Natural killer cell (primary cell): ENCODE measurements around the gene IL6R. TPM values are rescaled to one million over a fixed set of nuclear protein-coding genes. Genes with fewer than 3 reads are reported as not detected.

Experiments
- ATAC-seq, 3 donors: fragments of 150-1000 bp in 2 of 3; fragments of 200-7000 bp in 1 of 3; cut with Tn5 transposase; 1 replicate in 1 of 3; 2 replicates in 2 of 3; pipeline ENCODE4 v1.10.0; 2021; ENCODE audit warnings: mild to moderate bottlenecking in 2 of 3, moderate library complexity in 2 of 3
- DNase-seq, 2 donors: peaks; one replicate each; pipeline versions ENCODE4 v3.0.0 to v3.0.0-alpha.2; 2013 to 2021; ENCODE audit warnings: mixed read lengths in 1 of 2
- H3K27ac ChIP-seq: one replicate; pipeline ENCODE4 v1.5.1; 2013; ENCODE audit warnings: mild to moderate bottlenecking, low read length
- H3K27me3 ChIP-seq: one replicate; pipeline ENCODE4 v1.6.1; 2013; ENCODE audit warnings: low read length; ENCODE audit not compliant: control insufficient read depth, insufficient read depth
- H3K36me3 ChIP-seq: one replicate; pipeline ENCODE4 v1.6.1; 2013; ENCODE audit warnings: low read length; ENCODE audit not compliant: control insufficient read depth, insufficient read depth
- H3K4me1 ChIP-seq: one replicate; pipeline ENCODE4 v1.6.1; 2013; ENCODE audit warnings: low read length; ENCODE audit not compliant: control insufficient read depth, insufficient read depth
- H3K4me3 ChIP-seq: one replicate; pipeline ENCODE4 v1.5.1; 2013; ENCODE audit warnings: low read length
- H3K9me3 ChIP-seq: one replicate; pipeline ENCODE4 v1.6.1; 2013; ENCODE audit warnings: low read length; ENCODE audit not compliant: control insufficient read depth, insufficient read depth
- H3K27ac Mint-ChIP-seq, 2 donors: one replicate each; pipeline ENCODE4 v1.8.0; 2022; ENCODE audit warnings: mild to moderate bottlenecking in 2 of 2, mixed read lengths in 2 of 2, moderate library complexity in 1 of 2
- H3K27me3 Mint-ChIP-seq, 2 donors: one replicate each; pipeline ENCODE4 v1.8.0; 2022; ENCODE audit warnings: low read depth in 2 of 2, mixed read lengths in 2 of 2
- H3K36me3 Mint-ChIP-seq: one replicate; pipeline ENCODE4 v1.8.0; 2022; ENCODE audit warnings: mixed read lengths
- H3K4me1 Mint-ChIP-seq, 2 donors: one replicate each; pipeline ENCODE4 v1.8.0; 2022; ENCODE audit warnings: mixed read lengths in 2 of 2
- H3K4me3 Mint-ChIP-seq: one replicate; pipeline ENCODE4 v1.8.0; 2022; ENCODE audit warnings: mild to moderate bottlenecking, moderate library complexity, mixed read lengths
- H3K9me3 Mint-ChIP-seq, 2 donors: one replicate each; pipeline ENCODE4 v1.8.0; 2022; ENCODE audit warnings: mixed read lengths in 2 of 2
- WGBS: methylation state at CpG from one replicate; pipeline ENCODE4 v1.1.7; 2013; ENCODE audit warnings: missing lambda C conversion rate; ENCODE audit not compliant: insufficient coverage; 5-methylcytosine and 5-hydroxymethylcytosine counted together
- intact Hi-C: fragments of 100-400 bp; cut with micrococcal nuclease; formaldehyde crosslinking; loops from one replicate; pipeline ENCODE4 v1.14.2; 2022
- total RNA-seq, 4 donors: library from RNA; stranded (reverse); fragments of 120-200 nt in 1 of 4; gene quantifications; one replicate each; pipeline versions ENCODE4 v1.2.3 to v1.2.4, GENCODE V29; 2013 to 2022
- TF ChIP-seq, protein P1 (sequence below): fragments of 200-600 bp; IDR thresholded peaks from one replicate; pipeline ENCODE4 v1.8.0; 2022; ENCODE audit warnings: antibody characterized with exemption

IL6R gene
- total RNA-seq, 3 donors from 2014 or later (not counting 1 experiment from before 2014, with no cell fraction given) = 2.0 to 10.6 (median 3.8) TPM

DNA sequence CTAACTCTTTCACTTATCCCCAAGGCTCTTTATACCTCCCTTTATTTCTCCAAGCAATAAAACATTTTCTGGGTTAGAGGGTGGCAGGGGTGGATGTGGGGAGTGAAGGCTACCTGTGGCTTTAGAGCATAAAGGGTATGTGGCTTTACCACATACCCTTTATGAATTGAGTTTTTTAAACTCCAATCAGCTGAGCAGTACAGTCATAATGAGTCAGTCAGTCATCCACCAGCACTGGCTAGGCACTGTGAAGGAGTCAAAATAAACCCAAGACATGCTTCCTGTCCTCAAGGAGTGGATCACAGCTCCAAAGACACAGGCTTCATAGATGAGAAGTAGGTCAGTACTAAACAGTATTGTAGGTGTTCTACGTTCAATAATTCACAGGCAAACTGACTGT lies 94.3 kb downstream of the IL6R start:
- Histone ChIP-seq H3K27me3 (peaks cover 26% of the 10 kb centered on the region), H3K27ac (no peak overlapping the region), H3K9me3 (no peaks in the 10 kb centered on the region), H3K4me3 (no peak overlapping the region), H3K4me1 (peaks cover 19% of the 10 kb centered on the region), H3K36me3 (no peaks in the 10 kb centered on the region)
- H3K4me1 Mint-ChIP-seq = peaks cover 15 to 25% of the 10 kb centered on the region in 2 donors
- H3K27me3 Mint-ChIP-seq = peaks cover 31 to 38% of the 10 kb centered on the region in 2 donors
- no peak overlapping the region for H3K4me3 Mint-ChIP-seq
- ATAC-seq (no peak), DNase-seq (no peak)
- intact Hi-C loops = no loop called here
- H3K27ac Mint-ChIP-seq = no peak overlapping the region
- TF ChIP-seq, protein P1, sequence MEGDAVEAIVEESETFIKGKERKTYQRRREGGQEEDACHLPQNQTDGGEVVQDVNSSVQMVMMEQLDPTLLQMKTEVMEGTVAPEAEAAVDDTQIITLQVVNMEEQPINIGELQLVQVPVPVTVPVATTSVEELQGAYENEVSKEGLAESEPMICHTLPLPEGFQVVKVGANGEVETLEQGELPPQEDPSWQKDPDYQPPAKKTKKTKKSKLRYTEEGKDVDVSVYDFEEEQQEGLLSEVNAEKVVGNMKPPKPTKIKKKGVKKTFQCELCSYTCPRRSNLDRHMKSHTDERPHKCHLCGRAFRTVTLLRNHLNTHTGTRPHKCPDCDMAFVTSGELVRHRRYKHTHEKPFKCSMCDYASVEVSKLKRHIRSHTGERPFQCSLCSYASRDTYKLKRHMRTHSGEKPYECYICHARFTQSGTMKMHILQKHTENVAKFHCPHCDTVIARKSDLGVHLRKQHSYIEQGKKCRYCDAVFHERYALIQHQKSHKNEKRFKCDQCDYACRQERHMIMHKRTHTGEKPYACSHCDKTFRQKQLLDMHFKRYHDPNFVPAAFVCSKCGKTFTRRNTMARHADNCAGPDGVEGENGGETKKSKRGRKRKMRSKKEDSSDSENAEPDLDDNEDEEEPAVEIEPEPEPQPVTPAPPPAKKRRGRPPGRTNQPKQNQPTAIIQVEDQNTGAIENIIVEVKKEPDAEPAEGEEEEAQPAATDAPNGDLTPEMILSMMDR = no peak
- H3K9me3 Mint-ChIP-seq = no peaks in the 10 kb centered on the region
- H3K36me3 Mint-ChIP-seq = no peaks in the 10 kb centered on the region
- WGBS = 100% methylated on average over 1 of the region's 1 CpG

DNA sequence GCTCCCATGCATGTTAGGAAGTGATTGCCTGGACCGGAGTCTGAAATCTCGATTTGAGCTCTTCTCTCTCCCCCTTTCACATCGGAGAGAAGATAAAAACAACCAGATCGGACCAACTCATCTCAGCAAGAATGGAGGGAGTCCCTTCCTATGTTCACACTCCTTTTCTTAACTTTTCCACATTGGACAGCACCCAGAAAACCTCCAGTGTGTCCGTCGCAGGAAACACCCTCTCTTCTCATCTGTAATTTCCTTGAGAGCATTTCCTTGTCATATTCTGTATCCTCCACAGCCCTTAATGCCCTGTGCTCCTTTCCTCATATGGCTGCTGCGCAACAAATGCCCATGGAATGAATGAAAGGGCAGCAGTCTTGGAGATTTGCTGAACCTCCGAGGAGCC lies 95.4 kb downstream of the IL6R start:
- H3K4me3 Mint-ChIP-seq = peak overlapping the region; percentile 43
- Histone ChIP-seq H3K4me1 (peaks cover 15% of the 10 kb centered on the region), H3K4me3 (no peak overlapping the region), H3K36me3 (no peaks in the 10 kb centered on the region), H3K9me3 (no peaks in the 10 kb centered on the region), H3K27me3 (peaks cover 26% of the 10 kb centered on the region), H3K27ac (no peak overlapping the region)
- no peak overlapping the region for H3K27ac Mint-ChIP-seq
- H3K4me1 Mint-ChIP-seq = peaks cover 15 to 23% of the 10 kb centered on the region in 2 donors
- intact Hi-C loops = no loop called here
- no peaks in the 10 kb centered on the region for H3K9me3 Mint-ChIP-seq
- H3K27me3 Mint-ChIP-seq = peaks cover 35 to 46% of the 10 kb centered on the region in 2 donors
- TF ChIP-seq, protein P1 = no peak
- H3K36me3 Mint-ChIP-seq = no peaks in the 10 kb centered on the region
- WGBS = 92% methylated on average over 8 of the region's 8 CpGs
- DNase-seq (no peak), ATAC-seq (no peak)

DNA sequence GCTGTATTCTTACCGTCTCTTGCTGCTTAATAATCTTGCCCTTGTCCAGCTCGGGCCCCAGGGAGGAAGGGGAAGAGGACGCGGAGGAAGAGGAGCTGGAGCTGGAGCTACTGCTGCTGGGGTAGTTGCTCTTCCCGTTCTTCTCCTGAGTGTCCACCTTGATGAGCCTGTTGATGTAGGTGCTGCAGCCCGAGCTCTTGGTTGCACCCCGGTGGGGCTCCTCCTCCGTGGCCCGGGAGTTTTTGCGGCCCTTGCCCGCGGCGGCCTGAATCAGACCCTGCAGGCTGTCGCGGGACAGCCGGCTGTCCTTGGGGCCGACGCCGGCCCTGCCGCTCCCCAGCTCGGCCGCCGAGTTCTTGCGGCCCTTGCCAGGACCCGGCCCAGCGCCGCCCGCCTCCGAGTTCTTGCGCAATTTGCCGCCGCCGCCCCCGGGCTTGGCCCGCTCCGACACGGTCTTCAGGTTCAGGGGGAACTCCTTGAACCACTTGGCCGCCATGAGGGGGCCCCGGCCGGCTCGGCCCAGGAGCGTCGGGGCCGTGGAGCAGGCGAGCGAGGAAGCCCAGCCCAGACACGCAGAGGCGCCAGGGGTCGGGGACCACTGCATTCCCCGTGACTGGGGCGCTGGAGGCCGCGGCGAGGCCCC lies 96.4 kb downstream of the IL6R start:
- H3K27me3 ChIP-seq = peaks cover 26% of the 10 kb centered on the region

More for the DNA sequence above, 96.4 kb downstream of the IL6R start:
- H3K36me3 ChIP-seq = no peaks in the 10 kb centered on the region
- TF ChIP-seq, protein P1 = no peak
- ATAC-seq = peak; percentile 43 to 52 (median 46)
- H3K4me1 ChIP-seq = peaks cover 15% of the 10 kb centered on the region
- Mint-ChIP-seq H3K9me3 (no peaks in the 10 kb centered on the region), H3K27ac (no peak overlapping the region), H3K4me1 (peaks cover 15 to 19% of the 10 kb centered on the region in 2 donors), H3K36me3 (no peaks in the 10 kb centered on the region), H3K4me3 (peak overlapping the region; percentile 72), H3K27me3 (peaks cover 43 to 54% of the 10 kb centered on the region in 2 donors)
- H3K4me3 ChIP-seq = no peak overlapping the region
- no peak overlapping the region for H3K27ac ChIP-seq
- no peaks in the 10 kb centered on the region for H3K9me3 ChIP-seq
- peak in 1 of 2 donors; percentile 19 for DNase-seq
- WGBS = 19% methylated on average over 54 of the region's 54 CpGs
- intact Hi-C loops = no loop called here
